Skeletal muscle satellite cell (primary cell): ENCODE results near the gene PTN.

Experiments
- H3K27me3 ChIP-seq: 2 replicates; pipeline ENCODE4 v1.7.0; 2013; ENCODE audit warnings: low read length; ENCODE audit not compliant: control insufficient read depth, insufficient read depth
- H3K36me3 ChIP-seq: 2 replicates; pipeline ENCODE4 v1.7.0; 2013; ENCODE audit warnings: mild to moderate bottlenecking, control low read depth, low read length; ENCODE audit not compliant: insufficient read depth
- H3K4me1 ChIP-seq: 2 replicates; pipeline ENCODE4 v1.7.0; 2013; ENCODE audit warnings: low read length; ENCODE audit not compliant: control insufficient read depth, insufficient read depth
- H3K4me2 ChIP-seq: 2 replicates; pipeline ENCODE4 v1.7.0; 2013; ENCODE audit warnings: mild to moderate bottlenecking, low read length
- H3K4me3 ChIP-seq: 2 replicates; pipeline ENCODE4 v1.7.0; 2013; ENCODE audit warnings: low read length
- H3K9ac ChIP-seq: 2 replicates; pipeline ENCODE4 v1.7.0; 2013; ENCODE audit warnings: mild to moderate bottlenecking, low read depth, low read length, moderate library complexity
- H3K9me3 ChIP-seq: replicated peaks from 2 replicates; pipeline ENCODE4 v1.7.0; 2013; ENCODE audit warnings: mild to moderate bottlenecking, control low read depth, low read length

PTN gene

GRCh38 chr7:137351941-137352340 lies 8.4 kb upstream of the PTN start:
- Histone ChIP-seq H3K4me1 (no peaks in the 10 kb centered on the region), H3K36me3 (no peaks in the 10 kb centered on the region), H3K9ac (no peak overlapping the region), H3K27me3 (no peaks in the 10 kb centered on the region), H3K4me3 (no peak overlapping the region), H3K4me2 (no peak overlapping the region), H3K9me3 (no peaks in the 10 kb centered on the region)

GRCh38 chr7:137345799-137346449 lies 2.4 kb upstream of the PTN start:
- Histone ChIP-seq H3K4me1 (peaks cover 4% of the 10 kb centered on the region), H3K9ac (no peak overlapping the region), H3K9me3 (no peaks in the 10 kb centered on the region), H3K4me2 (no peak overlapping the region), H3K36me3 (no peaks in the 10 kb centered on the region), H3K27me3 (no peaks in the 10 kb centered on the region), H3K4me3 (no peak overlapping the region)

- no peak overlapping the region for H3K9ac ChIP-seq
- peak overlapping the region; percentile 70 for H3K4me3 ChIP-seq
- H3K4me1 ChIP-seq, result peaks cover 4% of the 10 kb centered on the region
Observed at GRCh38 chr7:137342828-137343261, 688 bp downstream of the PTN start.

GRCh38 chr7:137342265-137342664 lies 1.3 kb downstream of the PTN start:
- H3K4me2 ChIP-seq, result no peak overlapping the region
- no peaks in the 10 kb centered on the region for H3K9me3 ChIP-seq
- H3K9ac ChIP-seq, result no peak overlapping the region
- H3K4me3 ChIP-seq, result no peak overlapping the region
- no peaks in the 10 kb centered on the region for H3K27me3 ChIP-seq
- peaks cover 4% of the 10 kb centered on the region for H3K4me1 ChIP-seq
- H3K36me3 ChIP-seq, result no peaks in the 10 kb centered on the region

More at GRCh38 chr7:137342828-137343261, 688 bp downstream of the PTN start:
- H3K9me3 ChIP-seq, result no peaks in the 10 kb centered on the region
- no peaks in the 10 kb centered on the region for H3K36me3 ChIP-seq
- no peaks in the 10 kb centered on the region for H3K27me3 ChIP-seq
- H3K4me2 ChIP-seq, result peak overlapping the region; percentile 89

GRCh38 chr7:137337902-137338301 lies 5.6 kb downstream of the PTN start:
- Histone ChIP-seq H3K36me3 (no peaks in the 10 kb centered on the region), H3K4me2 (no peak overlapping the region)

GRCh38 chr7:137335814-137336213 lies 7.7 kb downstream of the PTN start:
- Histone ChIP-seq H3K36me3 (no peaks in the 10 kb centered on the region), H3K27me3 (no peaks in the 10 kb centered on the region), H3K4me2 (no peak overlapping the region), H3K9me3 (no peaks in the 10 kb centered on the region), H3K4me3 (no peak overlapping the region), H3K9ac (no peak overlapping the region), H3K4me1 (no peaks in the 10 kb centered on the region)

More at GRCh38 chr7:137337902-137338301, 5.6 kb downstream of the PTN start:
- no peaks in the 10 kb centered on the region for H3K27me3 ChIP-seq
- no peaks in the 10 kb centered on the region for H3K9me3 ChIP-seq
- H3K4me3 ChIP-seq, result no peak overlapping the region
- peaks cover under 1% of the 10 kb centered on the region for H3K4me1 ChIP-seq
- H3K9ac ChIP-seq, result no peak overlapping the region

- no peak overlapping the region for H3K4me3 ChIP-seq
- H3K36me3 ChIP-seq, result no peaks in the 10 kb centered on the region
- no peaks in the 10 kb centered on the region for H3K4me1 ChIP-seq
- H3K9me3 ChIP-seq, result no peaks in the 10 kb centered on the region
- no peak overlapping the region for H3K9ac ChIP-seq
- no peaks in the 10 kb centered on the region for H3K27me3 ChIP-seq
- no peak overlapping the region for H3K4me2 ChIP-seq
Observed at GRCh38 chr7:137331378-137331777, 12.2 kb downstream of the PTN start.

- Histone ChIP-seq H3K9me3 (no peaks in the 10 kb centered on the region), H3K36me3 (no peaks in the 10 kb centered on the region), H3K27me3 (no peaks in the 10 kb centered on the region), H3K4me1 (no peaks in the 10 kb centered on the region), H3K9ac (no peak overlapping the region), H3K4me2 (no peak overlapping the region), H3K4me3 (no peak overlapping the region)
Observed at GRCh38 chr7:137329411-137329810, 14.1 kb downstream of the PTN start.

- Histone ChIP-seq H3K4me2 (no peak overlapping the region), H3K27me3 (no peaks in the 10 kb centered on the region), H3K9me3 (no peaks in the 10 kb centered on the region), H3K4me3 (no peak overlapping the region), H3K9ac (no peak overlapping the region), H3K4me1 (no peaks in the 10 kb centered on the region), H3K36me3 (no peaks in the 10 kb centered on the region)
Observed at GRCh38 chr7:137328373-137329120, 15.0 kb downstream of the PTN start.

- no peaks in the 10 kb centered on the region for H3K27me3 ChIP-seq
- no peaks in the 10 kb centered on the region for H3K4me1 ChIP-seq
- H3K4me2 ChIP-seq, result no peak overlapping the region
- no peak overlapping the region for H3K4me3 ChIP-seq
- H3K9ac ChIP-seq, result no peak overlapping the region
- no peaks in the 10 kb centered on the region for H3K36me3 ChIP-seq
- H3K9me3 ChIP-seq, result no peaks in the 10 kb centered on the region
Observed at GRCh38 chr7:137325927-137326326, 17.6 kb downstream of the PTN start.

- no peak overlapping the region for H3K9ac ChIP-seq
- H3K4me3 ChIP-seq, result no peak overlapping the region
- H3K9me3 ChIP-seq, result no peaks in the 10 kb centered on the region
- no peaks in the 10 kb centered on the region for H3K36me3 ChIP-seq
- H3K4me1 ChIP-seq, result no peaks in the 10 kb centered on the region
- H3K27me3 ChIP-seq, result no peaks in the 10 kb centered on the region
- H3K4me2 ChIP-seq, result no peak overlapping the region
Observed at GRCh38 chr7:137324796-137325696, 18.5 kb downstream of the PTN start.
